Small intestine (tissue), 7 donors: Measurements from ENCODE around the gene CXADR. TPM values are rescaled to one million over a fixed set of nuclear protein-coding genes. Genes with fewer than 3 reads are reported as not detected.
A peak's percentile ranks its signal among the peaks of the same experiment; 100 is the strongest.

Source experiments
- DNase-seq, 2 donors: peaks; one replicate each; pipeline versions ENCODE4 v3.0.0 to v3.0.0-alpha.2; 2013
- FAIRE-seq: peaks from 2 replicates; lab custom pipeline; 2012; peaks lifted over from hg19 to GRCh38; lab: Jason Lieb, UNC
- H3K27ac ChIP-seq, 3 donors: one replicate each; pipeline ENCODE4 v1.5.1; 2013; ENCODE audit warnings: low read length in 2 of 3, mild to moderate bottlenecking in 2 of 3, control low read depth in 1 of 3, inconsistent platforms in 1 of 3, low read depth in 1 of 3, moderate library complexity in 1 of 3
- H3K27me3 ChIP-seq, 3 donors: one replicate each; pipeline ENCODE4 v1.6.1; 2013; ENCODE audit warnings: low read length in 3 of 3, inconsistent platforms in 1 of 3; ENCODE audit not compliant: control insufficient read depth in 3 of 3, insufficient read depth in 3 of 3
- H3K36me3 ChIP-seq, 3 donors: one replicate each; pipeline ENCODE4 v1.6.1; 2013; ENCODE audit warnings: low read length in 3 of 3, inconsistent platforms in 1 of 3, low read depth in 1 of 3, mild to moderate bottlenecking in 1 of 3, moderate library complexity in 1 of 3; ENCODE audit not compliant: control insufficient read depth in 3 of 3, insufficient read depth in 2 of 3
- H3K4me1 ChIP-seq, 3 donors: one replicate each; pipeline ENCODE4 v1.6.1; 2013; ENCODE audit warnings: low read length in 2 of 3, inconsistent platforms in 1 of 3, low read depth in 1 of 3, mild to moderate bottlenecking in 1 of 3, moderate library complexity in 1 of 3; ENCODE audit not compliant: control insufficient read depth in 3 of 3, insufficient read depth in 2 of 3
- H3K4me3 ChIP-seq, 3 donors: one replicate each; pipeline ENCODE4 v1.5.1; 2013; ENCODE audit warnings: low read length in 3 of 3, control low read depth in 1 of 3, inconsistent platforms in 1 of 3, low read depth in 1 of 3, mild to moderate bottlenecking in 1 of 3, moderate library complexity in 1 of 3
- H3K9me3 ChIP-seq, 2 donors: one replicate each; pipeline ENCODE4 v1.6.1; 2013; ENCODE audit warnings: low read depth in 1 of 2, low read length in 1 of 2; ENCODE audit not compliant: control insufficient read depth in 2 of 2, insufficient read depth in 1 of 2
- WGBS, 3 donors: extraction: QIAGEN DNeasy Blood & Tissue Kit; methylation state at CpG; one replicate each; pipeline ENCODE4 v1.1.7; 2013; 5-methylcytosine and 5-hydroxymethylcytosine counted together
- polyA plus RNA-seq, 4 donors: library from polyadenylated mRNA; stranded (reverse) in 3 of 4; unstranded in 1 of 4; fragments of 200-250 nt in 3 of 4; fragments of 120-200 nt in 1 of 4; gene quantifications; one replicate each; pipeline versions ENCODE4 v1.2.1 to v1.2.3, GENCODE V29; 2013
- donor health status: healthy with polysubstance abuse.
- donor health status: control.
- donor health status: control.
- donor health status: Bipolar disorder and iron deficiency.
- donor health status: healthy.

CXADR gene
- polyA plus RNA-seq, 4 donors, result 12.5 to 64.8 (median 35.7) TPM

- no peaks in the 10 kb centered on the region for H3K9me3 ChIP-seq
- H3K36me3 ChIP-seq, result peaks cover 0 to 26% (median 15%) of the 10 kb centered on the region in 3 donors
- FAIRE-seq (no peak), DNase-seq (no peak)
- no peak overlapping the region for H3K27ac ChIP-seq
- no peaks in the 10 kb centered on the region for H3K27me3 ChIP-seq
- H3K4me3 ChIP-seq, result no peak overlapping the region
- no peaks in the 10 kb centered on the region for H3K4me1 ChIP-seq
- 73 to 78% (median 74%) methylated on average over 3 of the region's 3 CpGs for WGBS, 3 donors
Measured at GRCh38 chr21:17602874-17603273, 90.0 kb downstream of the CXADR start.

- H3K36me3 ChIP-seq, result peaks cover 0 to 13% (median 12%) of the 10 kb centered on the region in 3 donors
- no peak overlapping the region for H3K4me3 ChIP-seq
- no peaks in the 10 kb centered on the region for H3K27me3 ChIP-seq
- no peak for FAIRE-seq
- 88 to 89% (median 89%) methylated on average over 2 of the region's 2 CpGs for WGBS, 3 donors
- no peak for DNase-seq
- no peaks in the 10 kb centered on the region for H3K9me3 ChIP-seq
- H3K4me1 ChIP-seq, result peaks cover 2 to 8% (median 7%) of the 10 kb centered on the region in 3 donors
- H3K27ac ChIP-seq, result no peak overlapping the region
Measured at GRCh38 chr21:17607684-17608083, 94.8 kb downstream of the CXADR start.

GRCh38 chr21:17609681-17610080, 96.8 kb downstream of the CXADR start:
- 94 to 95% (median 95%) methylated on average over 2 of the region's 2 CpGs for WGBS, 3 donors

GRCh38 chr21:17610911-17611310, 98.1 kb downstream of the CXADR start:
- peak overlapping the region in 2 of 3 donors; percentile 76 to 97 for H3K4me3 ChIP-seq
- H3K27me3 ChIP-seq, result no peaks in the 10 kb centered on the region
- peaks cover 2 to 8% (median 7%) of the 10 kb centered on the region in 3 donors for H3K4me1 ChIP-seq
- peak overlapping the region; percentile 65 to 98 (median 95) for H3K27ac ChIP-seq
- WGBS, 3 donors, result 4 to 24% (median 13%) methylated on average over 9 of the region's 9 CpGs
- FAIRE-seq (no peak), DNase-seq (no peak)
- H3K36me3 ChIP-seq, result peaks cover 0 to 6% (median 6%) of the 10 kb centered on the region in 3 donors
- no peaks in the 10 kb centered on the region for H3K9me3 ChIP-seq

More at GRCh38 chr21:17609681-17610080, 96.8 kb downstream of the CXADR start:
- H3K27ac ChIP-seq, result no peak overlapping the region
- DNase-seq (no peak), FAIRE-seq (no peak)
- peaks cover 0 to 7% (median 6%) of the 10 kb centered on the region in 3 donors for H3K36me3 ChIP-seq
- H3K9me3 ChIP-seq, result no peaks in the 10 kb centered on the region
- no peaks in the 10 kb centered on the region for H3K27me3 ChIP-seq
- H3K4me3 ChIP-seq, result no peak overlapping the region
- peaks cover 2 to 8% (median 7%) of the 10 kb centered on the region in 3 donors for H3K4me1 ChIP-seq

- 0% methylated on average over 26 of the region's 26 CpGs for WGBS, 3 donors
- peak; percentile 83 to 95 for DNase-seq
Measured at GRCh38 chr21:17611414-17612022, 98.7 kb downstream of the CXADR start.

GRCh38 chr21:17612023-17612564, 99.3 kb downstream of the CXADR start:
- H3K36me3 ChIP-seq, result peaks cover 0 to 6% (median 6%) of the 10 kb centered on the region in 3 donors
- peak overlapping the region; percentile 72 to 98 (median 95) for H3K27ac ChIP-seq
- H3K27me3 ChIP-seq, result no peaks in the 10 kb centered on the region
- H3K4me1 ChIP-seq, result peaks cover 2 to 8% (median 7%) of the 10 kb centered on the region in 3 donors
- H3K9me3 ChIP-seq, result no peaks in the 10 kb centered on the region
- DNase-seq (peak; percentile 53 to 79), FAIRE-seq (no peak)
- 0% methylated on average over 33 to 50 of the region's 50 CpGs for WGBS, 3 donors
- H3K4me3 ChIP-seq, result peak overlapping the region; percentile 76 to 97 (median 96)

More at GRCh38 chr21:17611414-17612022, 98.7 kb downstream of the CXADR start:
- Histone ChIP-seq H3K9me3 (no peaks in the 10 kb centered on the region), H3K27ac (peak overlapping the region; percentile 72 to 98 (median 95)), H3K36me3 (peaks cover 0 to 6% (median 6%) of the 10 kb centered on the region in 3 donors), H3K4me3 (peak overlapping the region; percentile 76 to 97 (median 96)), H3K27me3 (no peaks in the 10 kb centered on the region), H3K4me1 (peaks cover 2 to 8% (median 7%) of the 10 kb centered on the region in 3 donors)
- FAIRE-seq, result no peak

- FAIRE-seq, result no peak
Measured at GRCh38 chr21:17612565-17613241, 99.9 kb downstream of the CXADR start, which contains the start of gene BTG3. TSS of gene BTG3 (minus strand) at chr21:17612901. CDS start at chr21:17609144, 3,757 bp downstream.

GRCh38 chr21:17613242-17613676, 100.4 kb downstream of the CXADR start:
- 29 to 42% (median 38%) methylated on average over 16 of the region's 16 CpGs for WGBS, 3 donors
- H3K27ac ChIP-seq, result peak overlapping the region; percentile 62 to 98 (median 95)
- H3K27me3 ChIP-seq, result no peaks in the 10 kb centered on the region
- DNase-seq (peak; percentile 18 to 57), FAIRE-seq (no peak)
- peak overlapping the region; percentile 63 to 96 (median 76) for H3K4me3 ChIP-seq
- no peaks in the 10 kb centered on the region for H3K9me3 ChIP-seq
- peaks cover 0 to 3% (median 2%) of the 10 kb centered on the region in 3 donors for H3K36me3 ChIP-seq
- peaks cover 2 to 8% (median 7%) of the 10 kb centered on the region in 3 donors for H3K4me1 ChIP-seq

More at GRCh38 chr21:17612565-17613241, 99.9 kb downstream of the CXADR start, which contains the start of gene BTG3:
- peak within 1 kb of the TSS; percentile 76 to 97 (median 96) for H3K4me3 ChIP-seq
- peaks cover 0 to 6% (median 5%) of the 10 kb centered on the region in 3 donors for H3K36me3 ChIP-seq
- WGBS, 3 donors, result 0 to 2% (median 1%) methylated on average over 37 to 102 of the region's 102 CpGs
- peak; percentile 74 to 90 for DNase-seq
- H3K27me3 ChIP-seq, result no peaks in the 10 kb centered on the region
- no peaks in the 10 kb centered on the region for H3K9me3 ChIP-seq
- peaks cover 2 to 8% (median 7%) of the 10 kb centered on the region in 3 donors for H3K4me1 ChIP-seq
- H3K27ac ChIP-seq, result peak within 1 kb of the TSS; percentile 72 to 98 (median 95)
